ENCODE measurements around the gene SET. TPM values are rescaled to one million over a fixed set of nuclear protein-coding genes. Genes with fewer than 3 reads are reported as not detected.

SET gene
- total and polyA plus RNA-seq, 2 experiments from 2014 or later: 949 to 1,261 TPM

DNA sequence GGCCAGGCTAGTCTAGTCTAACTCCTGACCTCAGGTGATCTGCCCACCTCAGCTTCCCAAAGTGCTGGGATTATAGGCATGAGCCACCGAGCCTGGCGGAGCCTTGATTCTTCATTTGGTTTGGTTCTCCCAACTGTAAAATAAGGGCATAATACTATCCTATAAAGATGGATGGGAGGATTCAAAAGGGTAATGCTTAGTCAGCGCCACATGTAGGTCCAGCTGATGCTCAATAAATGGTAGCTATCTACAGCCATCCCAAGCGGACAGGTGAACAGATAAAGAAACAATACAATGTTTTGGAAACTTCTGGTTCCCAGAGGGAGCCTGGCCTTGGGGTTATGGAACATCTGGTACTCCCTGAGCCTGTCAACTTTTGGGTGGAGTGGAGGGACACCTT lies 13.6 kb upstream of the SET start:
- H3K36me3 Mint-ChIP-seq (ENCODE audit: low read depth): no peaks in the 10 kb centered on the region
- no peak overlapping the region for H3K4me2 ChIP-seq
- H2AFZ ChIP-seq: no peak overlapping the region
- no peak overlapping the region for H3K27ac ChIP-seq (ENCODE audit: low read depth)
- H4K20me1 ChIP-seq (replicated peaks; ENCODE audit: insufficient read depth): no peaks in the 10 kb centered on the region
- no peaks in the 10 kb centered on the region for H3K36me3 ChIP-seq (ENCODE audit: insufficient read depth)
- no peaks in the 10 kb centered on the region for H3K27me3 ChIP-seq (ENCODE audit: insufficient read depth)
- H3K4me3 Mint-ChIP-seq: no peak overlapping the region
- H3K9me3 Mint-ChIP-seq: no peaks in the 10 kb centered on the region; the same call in 2 of the 3 replicates
- no peaks in the 10 kb centered on the region for H3K4me1 ChIP-seq (ENCODE audit: insufficient read depth)
- H3K9me2 ChIP-seq (ENCODE audit: insufficient read depth): no peaks in the 10 kb centered on the region
- H3K4me3 ChIP-seq: no peak overlapping the region
- no peaks in the 10 kb centered on the region for H3K4me1 Mint-ChIP-seq
- H3K79me2 ChIP-seq (replicated peaks; ENCODE audit: insufficient read depth): no peaks in the 10 kb centered on the region
- TF ChIP-seq JUNB (IDR thresholded peaks at IDR 0.05; ENCODE audit: unreplicated experiment) (no peak), EZH2 (IDR thresholded peaks at IDR 0.05; ENCODE audit: low read depth, unreplicated experiment) (no peak), ZNF114 (CRISPR knock-in tag; IDR thresholded peaks at IDR 0.05) (no peak), NANOG (IDR thresholded peaks at IDR 0.05; ENCODE audit: borderline replicate concordance) (no peak)
- TF ChIP-seq, protein P1, sequence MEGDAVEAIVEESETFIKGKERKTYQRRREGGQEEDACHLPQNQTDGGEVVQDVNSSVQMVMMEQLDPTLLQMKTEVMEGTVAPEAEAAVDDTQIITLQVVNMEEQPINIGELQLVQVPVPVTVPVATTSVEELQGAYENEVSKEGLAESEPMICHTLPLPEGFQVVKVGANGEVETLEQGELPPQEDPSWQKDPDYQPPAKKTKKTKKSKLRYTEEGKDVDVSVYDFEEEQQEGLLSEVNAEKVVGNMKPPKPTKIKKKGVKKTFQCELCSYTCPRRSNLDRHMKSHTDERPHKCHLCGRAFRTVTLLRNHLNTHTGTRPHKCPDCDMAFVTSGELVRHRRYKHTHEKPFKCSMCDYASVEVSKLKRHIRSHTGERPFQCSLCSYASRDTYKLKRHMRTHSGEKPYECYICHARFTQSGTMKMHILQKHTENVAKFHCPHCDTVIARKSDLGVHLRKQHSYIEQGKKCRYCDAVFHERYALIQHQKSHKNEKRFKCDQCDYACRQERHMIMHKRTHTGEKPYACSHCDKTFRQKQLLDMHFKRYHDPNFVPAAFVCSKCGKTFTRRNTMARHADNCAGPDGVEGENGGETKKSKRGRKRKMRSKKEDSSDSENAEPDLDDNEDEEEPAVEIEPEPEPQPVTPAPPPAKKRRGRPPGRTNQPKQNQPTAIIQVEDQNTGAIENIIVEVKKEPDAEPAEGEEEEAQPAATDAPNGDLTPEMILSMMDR (conservative IDR thresholded peaks at IDR 0.05; ENCODE audit: low read depth in 2 of 2): no peak
- TF ChIP-seq, protein P2, sequence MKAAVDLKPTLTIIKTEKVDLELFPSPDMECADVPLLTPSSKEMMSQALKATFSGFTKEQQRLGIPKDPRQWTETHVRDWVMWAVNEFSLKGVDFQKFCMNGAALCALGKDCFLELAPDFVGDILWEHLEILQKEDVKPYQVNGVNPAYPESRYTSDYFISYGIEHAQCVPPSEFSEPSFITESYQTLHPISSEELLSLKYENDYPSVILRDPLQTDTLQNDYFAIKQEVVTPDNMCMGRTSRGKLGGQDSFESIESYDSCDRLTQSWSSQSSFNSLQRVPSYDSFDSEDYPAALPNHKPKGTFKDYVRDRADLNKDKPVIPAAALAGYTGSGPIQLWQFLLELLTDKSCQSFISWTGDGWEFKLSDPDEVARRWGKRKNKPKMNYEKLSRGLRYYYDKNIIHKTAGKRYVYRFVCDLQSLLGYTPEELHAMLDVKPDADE (IDR thresholded peaks at IDR 0.05): no peak
- H3K27me3 Mint-ChIP-seq (ENCODE audit: insufficient read depth, low read depth, poor library complexity): peaks cover 6% of the 10 kb centered on the region
- DNase-seq (ENCODE audit: low spot score) (no peak), ATAC-seq (no peak)
- no peaks in the 10 kb centered on the region for H3F3A ChIP-seq (replicated peaks; ENCODE audit: low read depth)
- H3K27ac Mint-ChIP-seq: no peak overlapping the region

DNA sequence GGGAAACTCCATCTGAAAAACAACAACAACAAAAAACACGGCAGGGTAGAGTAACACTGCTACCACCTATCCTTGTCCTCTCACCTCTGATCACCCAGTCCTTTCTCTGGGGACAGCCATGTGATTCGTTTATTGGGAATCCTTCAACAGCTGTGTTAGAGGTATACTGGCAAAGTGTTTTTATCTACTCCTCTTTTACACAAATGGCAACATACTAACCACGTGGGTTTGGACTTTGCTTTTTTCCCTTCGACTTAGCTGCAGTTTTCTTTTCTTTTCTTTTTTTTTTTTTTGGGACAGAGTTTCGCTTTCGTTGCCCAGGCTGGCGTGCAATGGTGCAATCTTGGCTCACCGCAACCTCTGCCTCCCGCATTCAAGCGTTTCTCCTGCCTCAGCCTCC lies 11.2 kb upstream of the SET start:
- H3K4me3 Mint-ChIP-seq: no peak overlapping the region
- no peaks in the 10 kb centered on the region for H3K4me1 Mint-ChIP-seq
- Histone ChIP-seq H3K27ac (ENCODE audit: low read depth) (no peak overlapping the region), H3K79me2 (replicated peaks; ENCODE audit: insufficient read depth) (no peaks in the 10 kb centered on the region; the same call in 1 of the 2 replicates), H3K27me3 (ENCODE audit: insufficient read depth) (no peaks in the 10 kb centered on the region), H2AFZ (no peak overlapping the region), H3K36me3 (ENCODE audit: insufficient read depth) (no peaks in the 10 kb centered on the region), H3F3A (replicated peaks; ENCODE audit: low read depth) (no peaks in the 10 kb centered on the region), H3K9me2 (ENCODE audit: insufficient read depth) (no peaks in the 10 kb centered on the region), H3K4me3 (no peak overlapping the region), H4K20me1 (replicated peaks; ENCODE audit: insufficient read depth) (no peaks in the 10 kb centered on the region), H3K4me2 (no peak overlapping the region), H3K4me1 (ENCODE audit: insufficient read depth) (no peaks in the 10 kb centered on the region)
- H3K27me3 Mint-ChIP-seq (ENCODE audit: insufficient read depth, low read depth, poor library complexity): peaks cover 2% of the 10 kb centered on the region
- H3K36me3 Mint-ChIP-seq (ENCODE audit: low read depth): peaks cover 5% of the 10 kb centered on the region
- ATAC-seq: no peak
- DNase-seq (ENCODE audit: low spot score): no peak
- H3K27ac Mint-ChIP-seq: no peak overlapping the region
- H3K9me3 Mint-ChIP-seq: peaks cover 7% of the 10 kb centered on the region
- TF ChIP-seq POLR2AphosphoS5 (IDR thresholded peaks at IDR 0.05; ENCODE audit: low read depth) (no peak), ZNF114 (CRISPR knock-in tag; IDR thresholded peaks at IDR 0.05) (no peak), NANOG (IDR thresholded peaks at IDR 0.05; ENCODE audit: borderline replicate concordance) (no peak), ZNF331 (CRISPR knock-in tag; IDR thresholded peaks at IDR 0.05; ENCODE audit: low read depth) (no peak), CREB1 (CRISPR knock-in tag; IDR thresholded peaks at IDR 0.05; ENCODE audit: low read depth) (no peak), STAT1 (IDR thresholded peaks at IDR 0.05; ENCODE audit: unreplicated experiment) (no peak), EZH2 (IDR thresholded peaks at IDR 0.05; ENCODE audit: low read depth, unreplicated experiment) (no peak), JUNB (IDR thresholded peaks at IDR 0.05; ENCODE audit: unreplicated experiment) (no peak)
- TF ChIP-seq, protein P3, sequence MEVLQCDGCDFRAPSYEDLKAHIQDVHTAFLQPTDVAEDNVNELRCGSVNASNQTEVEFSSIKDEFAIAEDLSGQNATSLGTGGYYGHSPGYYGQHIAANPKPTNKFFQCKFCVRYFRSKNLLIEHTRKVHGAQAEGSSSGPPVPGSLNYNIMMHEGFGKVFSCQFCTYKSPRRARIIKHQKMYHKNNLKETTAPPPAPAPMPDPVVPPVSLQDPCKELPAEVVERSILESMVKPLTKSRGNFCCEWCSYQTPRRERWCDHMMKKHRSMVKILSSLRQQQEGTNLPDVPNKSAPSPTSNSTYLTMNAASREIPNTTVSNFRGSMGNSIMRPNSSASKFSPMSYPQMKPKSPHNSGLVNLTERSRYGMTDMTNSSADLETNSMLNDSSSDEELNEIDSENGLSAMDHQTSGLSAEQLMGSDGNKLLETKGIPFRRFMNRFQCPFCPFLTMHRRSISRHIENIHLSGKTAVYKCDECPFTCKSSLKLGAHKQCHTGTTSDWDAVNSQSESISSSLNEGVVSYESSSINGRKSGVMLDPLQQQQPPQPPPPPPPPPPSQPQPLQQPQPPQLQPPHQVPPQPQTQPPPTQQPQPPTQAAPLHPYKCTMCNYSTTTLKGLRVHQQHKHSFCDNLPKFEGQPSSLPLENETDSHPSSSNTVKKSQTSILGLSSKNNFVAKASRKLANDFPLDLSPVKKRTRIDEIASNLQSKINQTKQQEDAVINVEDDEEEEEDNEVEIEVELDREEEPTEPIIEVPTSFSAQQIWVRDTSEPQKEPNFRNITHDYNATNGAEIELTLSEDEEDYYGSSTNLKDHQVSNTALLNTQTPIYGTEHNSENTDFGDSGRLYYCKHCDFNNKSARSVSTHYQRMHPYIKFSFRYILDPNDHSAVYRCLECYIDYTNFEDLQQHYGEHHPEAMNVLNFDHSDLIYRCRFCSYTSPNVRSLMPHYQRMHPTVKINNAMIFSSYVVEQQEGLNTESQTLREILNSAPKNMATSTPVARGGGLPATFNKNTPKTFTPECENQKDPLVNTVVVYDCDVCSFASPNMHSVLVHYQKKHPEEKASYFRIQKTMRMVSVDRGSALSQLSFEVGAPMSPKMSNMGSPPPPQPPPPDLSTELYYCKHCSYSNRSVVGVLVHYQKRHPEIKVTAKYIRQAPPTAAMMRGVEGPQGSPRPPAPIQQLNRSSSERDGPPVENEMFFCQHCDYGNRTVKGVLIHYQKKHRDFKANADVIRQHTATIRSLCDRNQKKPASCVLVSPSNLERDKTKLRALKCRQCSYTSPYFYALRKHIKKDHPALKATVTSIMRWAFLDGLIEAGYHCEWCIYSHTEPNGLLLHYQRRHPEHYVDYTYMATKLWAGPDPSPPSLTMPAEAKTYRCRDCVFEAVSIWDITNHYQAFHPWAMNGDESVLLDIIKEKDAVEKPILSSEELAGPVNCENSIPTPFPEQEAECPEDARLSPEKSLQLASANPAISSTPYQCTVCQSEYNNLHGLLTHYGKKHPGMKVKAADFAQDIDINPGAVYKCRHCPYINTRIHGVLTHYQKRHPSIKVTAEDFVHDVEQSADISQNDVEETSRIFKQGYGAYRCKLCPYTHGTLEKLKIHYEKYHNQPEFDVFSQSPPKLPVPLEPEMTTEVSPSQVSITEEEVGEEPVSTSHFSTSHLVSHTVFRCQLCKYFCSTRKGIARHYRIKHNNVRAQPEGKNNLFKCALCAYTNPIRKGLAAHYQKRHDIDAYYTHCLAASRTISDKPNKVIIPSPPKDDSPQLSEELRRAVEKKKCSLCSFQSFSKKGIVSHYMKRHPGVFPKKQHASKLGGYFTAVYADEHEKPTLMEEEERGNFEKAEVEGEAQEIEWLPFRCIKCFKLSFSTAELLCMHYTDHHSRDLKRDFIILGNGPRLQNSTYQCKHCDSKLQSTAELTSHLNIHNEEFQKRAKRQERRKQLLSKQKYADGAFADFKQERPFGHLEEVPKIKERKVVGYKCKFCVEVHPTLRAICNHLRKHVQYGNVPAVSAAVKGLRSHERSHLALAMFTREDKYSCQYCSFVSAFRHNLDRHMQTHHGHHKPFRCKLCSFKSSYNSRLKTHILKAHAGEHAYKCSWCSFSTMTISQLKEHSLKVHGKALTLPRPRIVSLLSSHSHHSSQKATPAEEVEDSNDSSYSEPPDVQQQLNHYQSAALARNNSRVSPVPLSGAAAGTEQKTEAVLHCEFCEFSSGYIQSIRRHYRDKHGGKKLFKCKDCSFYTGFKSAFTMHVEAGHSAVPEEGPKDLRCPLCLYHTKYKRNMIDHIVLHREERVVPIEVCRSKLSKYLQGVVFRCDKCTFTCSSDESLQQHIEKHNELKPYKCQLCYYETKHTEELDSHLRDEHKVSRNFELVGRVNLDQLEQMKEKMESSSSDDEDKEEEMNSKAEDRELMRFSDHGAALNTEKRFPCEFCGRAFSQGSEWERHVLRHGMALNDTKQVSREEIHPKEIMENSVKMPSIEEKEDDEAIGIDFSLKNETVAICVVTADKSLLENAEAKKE (CRISPR knock-in tag; IDR thresholded peaks at IDR 0.05): no peak
- TF ChIP-seq, protein P2 (IDR thresholded peaks at IDR 0.05): no peak

All from GM23338 (cell line).